ENCODE results near the gene RXFP2. TPM values are rescaled to one million over a fixed set of nuclear protein-coding genes. Genes with fewer than 3 reads are reported as not detected.

The RXFP2 gene
- total and polyA plus RNA-seq, 12 donors: 0.04 to 0.55 (median 0.37) TPM; not detected in 4

DNA sequence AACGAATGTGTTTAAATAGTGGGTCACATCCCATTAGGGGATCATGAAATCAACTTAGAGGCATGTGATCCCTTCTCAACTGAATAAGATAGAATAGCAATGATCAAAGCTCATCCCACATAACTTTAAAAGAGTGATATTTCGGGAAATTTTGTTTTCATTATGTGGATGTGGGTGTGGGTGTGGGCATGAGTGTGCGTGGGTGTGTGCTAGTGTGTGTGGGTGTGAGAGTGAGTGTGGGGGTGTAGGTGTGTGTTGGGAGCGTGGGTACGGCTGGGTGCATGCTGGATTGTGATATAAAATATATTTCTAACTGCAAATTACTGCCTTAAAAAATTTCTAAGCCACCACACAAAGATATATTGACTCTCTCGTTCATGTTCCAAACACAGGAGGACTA, 15.9 kb downstream of the RXFP2 start:
- no peak overlapping the region for H3K27ac ChIP-seq
- no peak for DNase-seq
- H3K4me1 ChIP-seq (replicated peaks in 1 of 2): no peaks in the 10 kb centered on the region
- H3K27me3 ChIP-seq: no peaks in the 10 kb centered on the region
- 66 to 88% (median 74%) methylated on average over 6 of the region's 6 CpGs for WGBS, 4 donors
- no peaks in the 10 kb centered on the region for H3K36me3 ChIP-seq (replicated peaks in 1 of 2)
- no peaks in the 10 kb centered on the region for H3K9me3 ChIP-seq (replicated peaks in 1 of 3)
- intact Hi-C loops (cut with DNase I): no loop called here
- no peak overlapping the region for H3K4me3 ChIP-seq
- no peak for TF ChIP-seq POLR2A (IDR thresholded peaks at IDR 0.05)
- TF ChIP-seq, protein P1, sequence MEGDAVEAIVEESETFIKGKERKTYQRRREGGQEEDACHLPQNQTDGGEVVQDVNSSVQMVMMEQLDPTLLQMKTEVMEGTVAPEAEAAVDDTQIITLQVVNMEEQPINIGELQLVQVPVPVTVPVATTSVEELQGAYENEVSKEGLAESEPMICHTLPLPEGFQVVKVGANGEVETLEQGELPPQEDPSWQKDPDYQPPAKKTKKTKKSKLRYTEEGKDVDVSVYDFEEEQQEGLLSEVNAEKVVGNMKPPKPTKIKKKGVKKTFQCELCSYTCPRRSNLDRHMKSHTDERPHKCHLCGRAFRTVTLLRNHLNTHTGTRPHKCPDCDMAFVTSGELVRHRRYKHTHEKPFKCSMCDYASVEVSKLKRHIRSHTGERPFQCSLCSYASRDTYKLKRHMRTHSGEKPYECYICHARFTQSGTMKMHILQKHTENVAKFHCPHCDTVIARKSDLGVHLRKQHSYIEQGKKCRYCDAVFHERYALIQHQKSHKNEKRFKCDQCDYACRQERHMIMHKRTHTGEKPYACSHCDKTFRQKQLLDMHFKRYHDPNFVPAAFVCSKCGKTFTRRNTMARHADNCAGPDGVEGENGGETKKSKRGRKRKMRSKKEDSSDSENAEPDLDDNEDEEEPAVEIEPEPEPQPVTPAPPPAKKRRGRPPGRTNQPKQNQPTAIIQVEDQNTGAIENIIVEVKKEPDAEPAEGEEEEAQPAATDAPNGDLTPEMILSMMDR (IDR thresholded peaks at IDR 0.05): no peak

DNA sequence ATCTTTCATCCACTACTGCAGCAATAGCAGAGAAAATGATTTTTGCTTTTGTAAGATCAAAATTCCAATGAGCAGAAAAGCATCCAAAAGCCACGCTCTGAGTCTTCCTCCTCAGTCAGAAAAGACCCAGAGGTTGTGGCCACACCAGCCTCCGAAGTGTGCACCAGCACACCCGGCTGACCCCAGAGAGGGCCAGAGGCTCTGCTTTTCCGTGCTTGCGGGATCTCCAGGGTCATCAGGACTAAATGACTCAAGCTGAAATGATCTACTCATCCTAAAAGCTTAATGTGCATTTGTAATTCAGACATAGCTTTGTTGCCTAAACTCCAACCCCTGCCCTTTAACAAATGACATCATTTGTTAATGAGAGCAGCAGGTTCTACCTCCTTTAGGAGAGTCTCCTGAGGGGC, 16.5 kb downstream of the RXFP2 start:
- Histone ChIP-seq H3K27me3 (no peaks in the 10 kb centered on the region), H3K9me3 (replicated peaks in 1 of 3) (no peaks in the 10 kb centered on the region), H3K27ac (no peak overlapping the region), H3K36me3 (replicated peaks in 1 of 2) (no peaks in the 10 kb centered on the region), H3K4me3 (no peak overlapping the region), H3K4me1 (replicated peaks in 1 of 2) (no peaks in the 10 kb centered on the region)
- intact Hi-C loops (cut with DNase I): no loop called here
- WGBS, 4 donors: 60 to 70% (median 65%) methylated on average over 5 of the region's 5 CpGs
- TF ChIP-seq, protein P1 (IDR thresholded peaks at IDR 0.05): no peak
- no peak for TF ChIP-seq POLR2A (IDR thresholded peaks at IDR 0.05)
- no peak for DNase-seq

DNA sequence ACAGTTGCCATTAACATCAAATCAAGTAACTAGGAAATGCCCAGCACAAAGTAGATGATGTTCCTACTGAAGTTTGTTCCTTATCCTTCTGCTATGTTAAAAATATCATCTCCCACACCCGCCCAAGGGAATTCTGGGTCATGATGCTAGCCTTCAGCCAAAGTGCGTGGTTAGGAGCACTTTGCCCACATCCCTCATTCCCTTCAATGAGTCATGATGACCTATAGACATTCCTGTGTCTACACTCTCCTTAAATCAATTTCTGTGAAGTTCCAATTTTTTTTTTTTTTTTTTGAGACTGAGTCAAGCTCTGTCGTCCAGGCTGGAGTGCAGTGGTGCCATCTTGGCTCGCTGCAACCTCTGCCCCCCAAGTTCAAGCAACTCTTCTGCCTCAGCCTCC, 17.0 kb downstream of the RXFP2 start:
- H3K27me3 ChIP-seq: no peaks in the 10 kb centered on the region
- H3K27ac ChIP-seq: no peak overlapping the region
- no peaks in the 10 kb centered on the region for H3K9me3 ChIP-seq (replicated peaks in 1 of 3)
- TF ChIP-seq, protein P1 (IDR thresholded peaks at IDR 0.05): no peak
- TF ChIP-seq POLR2A (IDR thresholded peaks at IDR 0.05): no peak
- H3K36me3 ChIP-seq (replicated peaks in 1 of 2): no peaks in the 10 kb centered on the region
- no peak overlapping the region for H3K4me3 ChIP-seq
- no peaks in the 10 kb centered on the region for H3K4me1 ChIP-seq (replicated peaks in 1 of 2)
- whole genome bisulfite sequencing, 4 donors: 70 to 79% (median 71%) methylated on average over 4 of the region's 4 CpGs
- no peak for DNase-seq
- intact Hi-C loops (cut with DNase I): no loop called here

DNA sequence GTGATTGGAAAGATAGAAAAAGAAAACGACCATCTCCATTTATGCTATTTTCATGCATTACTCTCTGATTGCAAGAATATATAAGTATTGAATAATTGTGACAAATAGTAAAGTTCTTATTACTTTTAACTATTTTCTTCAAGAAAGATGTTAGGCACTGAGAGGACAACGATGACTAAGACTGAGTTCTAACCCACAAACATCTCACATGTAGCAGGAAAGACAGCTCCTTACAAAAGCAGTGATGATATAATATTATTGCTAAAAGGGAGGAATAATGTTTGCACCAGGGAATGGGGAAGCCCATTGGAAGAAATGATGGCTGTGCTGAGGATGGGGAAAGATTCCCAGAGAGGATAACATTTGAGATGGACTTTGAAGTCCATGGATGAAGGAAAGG, 22.6 kb downstream of the RXFP2 start:
- TF ChIP-seq POLR2A (IDR thresholded peaks at IDR 0.05): no peak
- TF ChIP-seq, protein P1 (IDR thresholded peaks at IDR 0.05): no peak
- Histone ChIP-seq H3K27ac (no peak overlapping the region), H3K4me1 (replicated peaks in 1 of 2) (no peaks in the 10 kb centered on the region), H3K36me3 (replicated peaks in 1 of 2) (no peaks in the 10 kb centered on the region), H3K27me3 (no peaks in the 10 kb centered on the region), H3K9me3 (replicated peaks in 1 of 3) (no peaks in the 10 kb centered on the region), H3K4me3 (no peak overlapping the region)
- DNase-seq: no peak
- intact Hi-C loops (cut with DNase I): no loop called here
- 65 to 80% (median 73%) methylated on average over 2 of the region's 2 CpGs for WGBS, 4 donors
